MM.1S (cell line): ENCODE results near the gene DUSP7.

ENCODE experiments used
- DNase-seq: peaks from one replicate; pipeline ENCODE4 v3.0.0-alpha.2; 2015
- H2AFZ ChIP-seq: fragments of 300-600 bp; sonication (generic); 2 replicates; pipeline ENCODE4 v1.6.0; 2016; ENCODE audit warnings: antibody characterized with exemption, low read length
- H3F3A ChIP-seq: fragments of 300-600 bp; sonication (generic); 2 replicates; pipeline ENCODE4 v1.6.1; 2016; ENCODE audit warnings: mild to moderate bottlenecking, antibody characterized with exemption, low read length, moderate library complexity, mixed read lengths; ENCODE audit not compliant: insufficient read depth
- H3K27ac ChIP-seq: fragments of 300-600 bp; sonication (generic); 2 replicates; pipeline ENCODE4 v1.5.1; 2016; ENCODE audit warnings: mild to moderate bottlenecking, low read length
- H3K27me3 ChIP-seq: fragments of 300-600 bp; sonication (generic); replicated peaks from 2 replicates; pipeline ENCODE4 v1.6.0; 2016; ENCODE audit warnings: low read length; ENCODE audit not compliant: insufficient read depth
- H3K36me3 ChIP-seq: fragments of 300-600 bp; sonication (generic); replicated peaks from 2 replicates; pipeline ENCODE4 v1.6.1; 2016; ENCODE audit warnings: mild to moderate bottlenecking, low read length, mixed read lengths; ENCODE audit not compliant: insufficient read depth
- H3K4me1 ChIP-seq: fragments of 300-600 bp; sonication (generic); 2 replicates; pipeline ENCODE4 v1.6.1; 2016; ENCODE audit warnings: low read length, mixed read lengths
- H3K4me2 ChIP-seq: fragments of 300-600 bp; sonication (generic); 2 replicates; pipeline ENCODE4 v1.6.0; 2016; ENCODE audit warnings: low read depth, low read length
- H3K4me3 ChIP-seq: fragments of 300-600 bp; sonication (generic); 2 replicates; pipeline ENCODE4 v1.5.1; 2016; ENCODE audit warnings: low read length, mixed read lengths
- H3K79me2 ChIP-seq: fragments of 300-600 bp; sonication (generic); 2 replicates; pipeline ENCODE4 v1.6.1; 2016; ENCODE audit warnings: mixed run types, low read length, mixed read lengths
- H3K9ac ChIP-seq: fragments of 300-600 bp; sonication (generic); 2 replicates; pipeline ENCODE4 v1.6.1; 2016; ENCODE audit warnings: low read length, mixed read lengths
- H3K9me2 ChIP-seq: fragments of 300-600 bp; sonication (generic); replicated peaks from 2 replicates; pipeline ENCODE4 v1.6.1; 2016; ENCODE audit warnings: mild to moderate bottlenecking, low read length, mixed read lengths; ENCODE audit not compliant: insufficient read depth
- H3K9me3 ChIP-seq: fragments of 300-600 bp; sonication (generic); replicated peaks from 2 replicates; pipeline ENCODE4 v1.6.1; 2016; ENCODE audit warnings: mild to moderate bottlenecking, low read length, mixed read lengths; ENCODE audit not compliant: insufficient read depth
- H4K20me1 ChIP-seq: fragments of 300-600 bp; sonication (generic); 2 replicates; pipeline ENCODE4 v1.6.1; 2016; ENCODE audit warnings: mild to moderate bottlenecking, low read length, moderate library complexity, mixed read lengths; ENCODE audit not compliant: insufficient read depth
- EZH2 ChIP-seq: fragments of 300-600 bp; sonication (generic); optimal IDR thresholded peaks from 2 replicates; pipeline ENCODE3; 2017; ENCODE audit warnings: low read depth, mild to moderate bottlenecking, antibody characterized with exemption, low read length, mixed read lengths
- EZH2phosphoT487 ChIP-seq: fragments of 300-600 bp; sonication (generic); IDR thresholded peaks from 2 replicates; pipeline ENCODE4 v1.6.1; 2018; ENCODE audit warnings: antibody characterized with exemption, low read length
- TF ChIP-seq, protein P1 (sequence below): fragments of 300-600 bp; sonication (generic); IDR thresholded peaks from 2 replicates; pipeline ENCODE4 v1.5.1; 2016; ENCODE audit warnings: antibody characterized with exemption, low read length, mixed read lengths

Gene DUSP7

DNA sequence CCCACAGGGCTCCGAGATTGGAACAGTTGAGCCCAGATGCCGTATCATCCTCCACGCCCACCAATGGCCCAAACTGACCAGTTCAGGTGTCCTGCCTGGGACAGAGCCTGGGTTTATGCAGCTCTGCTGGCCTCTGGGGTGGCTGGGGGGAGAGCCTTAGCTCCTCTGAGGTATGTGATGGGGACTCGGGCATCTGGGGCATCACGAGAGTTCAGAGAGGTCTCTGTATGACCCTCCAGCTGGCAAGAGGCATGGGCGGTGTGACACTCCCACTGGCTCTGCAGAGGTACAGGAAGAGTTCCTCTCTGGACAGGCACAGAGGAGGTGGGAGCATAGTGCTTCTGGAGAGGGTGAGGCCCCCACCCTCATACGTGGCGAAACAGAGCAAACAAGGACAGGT, 26.6 kb upstream of the DUSP7 start:
- no peak for DNase-seq
- Histone ChIP-seq H3K4me1 (no peaks in the 10 kb centered on the region), H3K27me3 (no peaks in the 10 kb centered on the region), H3K4me2 (no peak overlapping the region), H3K9me3 (no peaks in the 10 kb centered on the region), H2AFZ (no peak overlapping the region), H3K4me3 (no peak overlapping the region), H4K20me1 (no peaks in the 10 kb centered on the region), H3K9ac (no peak overlapping the region), H3K79me2 (no peaks in the 10 kb centered on the region), H3K36me3 (no peaks in the 10 kb centered on the region), H3K27ac (no peak overlapping the region), H3F3A (no peaks in the 10 kb centered on the region), H3K9me2 (no peaks in the 10 kb centered on the region)
- TF ChIP-seq, protein P1, sequence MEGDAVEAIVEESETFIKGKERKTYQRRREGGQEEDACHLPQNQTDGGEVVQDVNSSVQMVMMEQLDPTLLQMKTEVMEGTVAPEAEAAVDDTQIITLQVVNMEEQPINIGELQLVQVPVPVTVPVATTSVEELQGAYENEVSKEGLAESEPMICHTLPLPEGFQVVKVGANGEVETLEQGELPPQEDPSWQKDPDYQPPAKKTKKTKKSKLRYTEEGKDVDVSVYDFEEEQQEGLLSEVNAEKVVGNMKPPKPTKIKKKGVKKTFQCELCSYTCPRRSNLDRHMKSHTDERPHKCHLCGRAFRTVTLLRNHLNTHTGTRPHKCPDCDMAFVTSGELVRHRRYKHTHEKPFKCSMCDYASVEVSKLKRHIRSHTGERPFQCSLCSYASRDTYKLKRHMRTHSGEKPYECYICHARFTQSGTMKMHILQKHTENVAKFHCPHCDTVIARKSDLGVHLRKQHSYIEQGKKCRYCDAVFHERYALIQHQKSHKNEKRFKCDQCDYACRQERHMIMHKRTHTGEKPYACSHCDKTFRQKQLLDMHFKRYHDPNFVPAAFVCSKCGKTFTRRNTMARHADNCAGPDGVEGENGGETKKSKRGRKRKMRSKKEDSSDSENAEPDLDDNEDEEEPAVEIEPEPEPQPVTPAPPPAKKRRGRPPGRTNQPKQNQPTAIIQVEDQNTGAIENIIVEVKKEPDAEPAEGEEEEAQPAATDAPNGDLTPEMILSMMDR: no peak
- TF ChIP-seq EZH2phosphoT487: no peak
- TF ChIP-seq EZH2: no peak

DNA sequence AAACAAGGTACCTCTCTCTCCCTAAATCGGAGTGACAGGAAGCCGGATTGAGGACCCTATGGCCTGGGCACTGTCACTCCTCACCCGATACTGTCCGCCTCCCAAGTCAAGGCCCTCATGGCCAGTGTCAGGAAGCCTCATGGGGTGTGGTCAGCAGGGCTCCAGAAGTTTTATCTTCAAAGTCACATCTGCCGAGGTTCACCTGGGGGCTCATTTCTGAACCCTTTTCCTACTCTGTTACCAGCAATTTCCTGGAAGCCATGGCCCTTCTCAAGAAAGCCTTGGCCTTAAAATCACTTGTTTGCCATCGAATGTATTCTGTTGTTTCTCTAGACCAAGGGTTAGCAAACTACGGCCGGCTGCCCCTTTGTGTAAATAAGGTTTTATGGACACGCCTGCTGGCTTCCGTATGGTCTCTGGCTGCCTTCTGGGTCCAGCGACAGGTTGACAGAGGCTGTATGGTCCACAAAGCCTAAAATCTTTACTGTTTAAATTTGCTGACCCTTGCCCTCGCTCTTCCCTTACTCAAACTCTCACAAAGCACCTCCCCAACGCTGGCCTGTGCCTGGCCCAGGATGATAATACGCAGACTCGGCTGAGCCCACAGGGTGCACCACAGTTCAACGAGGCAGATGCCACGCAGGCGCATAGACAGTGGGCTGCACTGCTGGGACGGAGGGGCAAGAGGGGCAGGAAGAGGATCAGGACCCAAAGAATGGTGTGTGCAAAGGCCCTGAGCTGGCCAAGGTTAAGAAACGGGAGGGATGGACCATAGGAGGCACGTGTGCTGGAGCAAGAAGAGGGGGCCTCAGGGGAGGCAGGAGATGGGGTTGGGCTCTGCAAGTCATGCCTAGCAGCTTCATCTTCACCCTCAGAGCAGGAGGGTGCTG, 24.7 kb upstream of the DUSP7 start:
- Histone ChIP-seq H3K9me3 (no peaks in the 10 kb centered on the region), H3F3A (no peaks in the 10 kb centered on the region), H3K27me3 (no peaks in the 10 kb centered on the region), H3K36me3 (no peaks in the 10 kb centered on the region), H4K20me1 (no peaks in the 10 kb centered on the region), H3K4me2 (no peak overlapping the region), H3K4me1 (no peaks in the 10 kb centered on the region), H3K9me2 (no peaks in the 10 kb centered on the region), H2AFZ (no peak overlapping the region), H3K9ac (no peak overlapping the region), H3K79me2 (no peaks in the 10 kb centered on the region), H3K4me3 (no peak overlapping the region), H3K27ac (no peak overlapping the region)
- no peak for TF ChIP-seq EZH2
- TF ChIP-seq, protein P1: no peak
- no peak for TF ChIP-seq EZH2phosphoT487
- DNase-seq: no peak

DNA sequence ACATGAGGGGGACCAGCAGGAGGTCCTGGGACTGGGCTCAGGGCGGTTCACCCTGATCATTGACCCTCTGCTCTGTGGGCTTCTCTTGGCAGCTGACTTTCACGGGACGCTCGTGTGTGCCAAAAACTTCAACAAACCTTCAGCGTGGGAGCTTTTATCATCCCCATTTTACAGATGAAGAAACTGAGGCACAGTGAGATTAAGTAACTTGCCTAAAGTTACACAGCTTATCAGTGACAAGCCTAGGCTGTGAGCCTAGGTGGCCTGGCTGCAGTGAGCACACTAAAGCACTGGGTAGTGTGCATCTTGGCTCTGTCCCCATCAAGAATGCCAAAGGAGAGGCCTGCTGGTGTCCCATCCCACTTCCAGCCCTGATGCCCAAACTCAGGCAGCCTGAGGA, 23.6 kb upstream of the DUSP7 start:
- H3K4me1 ChIP-seq: no peaks in the 10 kb centered on the region
- H3K9me2 ChIP-seq: no peaks in the 10 kb centered on the region
- H3K4me2 ChIP-seq: no peak overlapping the region
- TF ChIP-seq, protein P1: no peak
- TF ChIP-seq EZH2: no peak
- TF ChIP-seq EZH2phosphoT487: no peak
- no peaks in the 10 kb centered on the region for H4K20me1 ChIP-seq
- H3K9ac ChIP-seq: no peak overlapping the region
- no peaks in the 10 kb centered on the region for H3K79me2 ChIP-seq
- no peaks in the 10 kb centered on the region for H3K36me3 ChIP-seq
- no peaks in the 10 kb centered on the region for H3K27me3 ChIP-seq
- no peak overlapping the region for H3K4me3 ChIP-seq
- no peaks in the 10 kb centered on the region for H3F3A ChIP-seq
- H3K27ac ChIP-seq: no peak overlapping the region
- no peaks in the 10 kb centered on the region for H3K9me3 ChIP-seq
- no peak overlapping the region for H2AFZ ChIP-seq
- no peak for DNase-seq
